GM12873 (cell line): Measurements from ENCODE around the gene CHD9NB.

Experiments used
- TF ChIP-seq, protein P1 (sequence below): IDR thresholded peaks from 2 replicates; pipeline ENCODE4 v1.5.1; 2012; ENCODE audit warnings: low read depth, mild to moderate bottlenecking, moderate library complexity, low read length, control low read depth; ENCODE audit not compliant: insufficient read depth; ENCODE audit errors: missing control alignments

Gene CHD9NB

DNA sequence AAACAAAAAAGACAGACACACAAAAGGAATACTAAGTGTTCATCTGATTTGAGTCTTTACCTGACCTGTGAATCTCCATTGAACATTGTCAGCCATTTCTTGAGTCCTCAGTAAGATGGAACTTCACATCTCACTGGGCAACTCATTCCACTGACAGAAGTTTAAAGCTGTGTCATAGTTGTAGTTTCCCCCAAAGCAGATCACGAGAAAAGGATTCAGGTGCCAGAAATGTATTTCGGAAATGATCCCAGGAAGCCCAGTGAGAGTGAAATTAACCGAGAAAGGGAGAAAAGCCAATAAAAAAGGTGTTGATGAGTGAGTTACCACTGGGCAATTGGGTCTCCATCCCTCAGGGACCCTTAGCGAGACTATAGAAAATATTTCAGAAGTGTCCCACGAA, 8.6 kb upstream of the CHD9NB start:
- TF ChIP-seq, protein P1, sequence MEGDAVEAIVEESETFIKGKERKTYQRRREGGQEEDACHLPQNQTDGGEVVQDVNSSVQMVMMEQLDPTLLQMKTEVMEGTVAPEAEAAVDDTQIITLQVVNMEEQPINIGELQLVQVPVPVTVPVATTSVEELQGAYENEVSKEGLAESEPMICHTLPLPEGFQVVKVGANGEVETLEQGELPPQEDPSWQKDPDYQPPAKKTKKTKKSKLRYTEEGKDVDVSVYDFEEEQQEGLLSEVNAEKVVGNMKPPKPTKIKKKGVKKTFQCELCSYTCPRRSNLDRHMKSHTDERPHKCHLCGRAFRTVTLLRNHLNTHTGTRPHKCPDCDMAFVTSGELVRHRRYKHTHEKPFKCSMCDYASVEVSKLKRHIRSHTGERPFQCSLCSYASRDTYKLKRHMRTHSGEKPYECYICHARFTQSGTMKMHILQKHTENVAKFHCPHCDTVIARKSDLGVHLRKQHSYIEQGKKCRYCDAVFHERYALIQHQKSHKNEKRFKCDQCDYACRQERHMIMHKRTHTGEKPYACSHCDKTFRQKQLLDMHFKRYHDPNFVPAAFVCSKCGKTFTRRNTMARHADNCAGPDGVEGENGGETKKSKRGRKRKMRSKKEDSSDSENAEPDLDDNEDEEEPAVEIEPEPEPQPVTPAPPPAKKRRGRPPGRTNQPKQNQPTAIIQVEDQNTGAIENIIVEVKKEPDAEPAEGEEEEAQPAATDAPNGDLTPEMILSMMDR: no peak

DNA sequence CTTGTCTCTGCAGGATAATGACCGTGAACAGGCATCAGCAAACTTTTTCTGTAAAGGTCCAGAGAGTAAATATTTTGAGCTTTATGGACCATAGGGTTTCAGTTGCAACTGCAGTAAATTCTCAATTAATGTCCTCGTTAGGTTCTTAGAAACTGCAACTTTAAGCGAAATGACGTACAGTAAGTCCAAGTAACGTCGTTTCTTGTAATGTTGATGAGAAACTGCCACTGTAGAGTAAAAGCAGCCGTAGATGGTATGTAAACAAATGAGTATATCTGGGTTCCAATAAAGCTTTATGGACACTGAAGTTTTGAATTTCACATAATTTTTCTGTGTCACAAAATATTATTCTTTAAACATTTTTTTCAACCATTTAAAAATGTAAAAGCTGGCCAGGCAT, 7.0 kb upstream of the CHD9NB start:
- TF ChIP-seq, protein P1: no peak

DNA sequence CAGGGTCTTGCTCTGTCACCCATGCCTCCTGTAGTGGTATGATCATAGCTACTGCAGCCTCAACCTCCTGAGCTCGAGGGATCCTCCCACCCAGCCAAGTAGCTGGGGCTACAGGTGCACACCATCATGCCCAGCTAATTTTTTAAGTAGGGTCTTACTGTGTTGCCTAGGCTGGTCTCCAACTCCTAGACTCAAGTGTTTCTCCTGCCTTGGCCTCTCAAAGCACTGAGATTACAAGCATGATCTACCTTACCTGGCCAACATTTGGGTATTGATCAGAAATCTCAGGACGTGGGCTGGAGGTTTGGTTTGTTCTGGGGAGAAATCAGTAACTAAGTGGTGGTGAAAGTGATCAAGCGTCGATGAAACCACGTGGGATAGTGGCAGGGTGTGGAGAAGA, 6.2 kb upstream of the CHD9NB start:
- TF ChIP-seq, protein P1: no peak

DNA sequence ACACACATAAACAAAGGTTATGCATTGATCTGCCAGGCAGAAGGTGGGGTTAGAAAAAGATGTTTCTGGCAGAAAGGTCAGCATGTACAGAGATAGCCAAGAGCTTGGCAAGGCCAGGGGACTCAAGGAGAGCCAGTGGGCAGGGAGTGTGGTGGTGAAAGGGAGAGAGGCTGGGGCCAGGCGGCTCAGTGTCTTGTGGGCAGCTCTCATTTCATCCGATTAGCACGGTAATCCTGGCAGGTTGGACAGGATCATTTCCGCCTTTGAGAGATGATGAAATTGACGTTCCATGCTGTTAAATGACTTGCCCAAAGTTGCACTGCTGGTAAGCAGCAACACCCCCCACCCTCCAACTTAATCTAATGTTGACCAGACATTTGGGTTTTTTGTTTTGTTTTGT, 5.7 kb upstream of the CHD9NB start:
- TF ChIP-seq, protein P1: no peak

DNA sequence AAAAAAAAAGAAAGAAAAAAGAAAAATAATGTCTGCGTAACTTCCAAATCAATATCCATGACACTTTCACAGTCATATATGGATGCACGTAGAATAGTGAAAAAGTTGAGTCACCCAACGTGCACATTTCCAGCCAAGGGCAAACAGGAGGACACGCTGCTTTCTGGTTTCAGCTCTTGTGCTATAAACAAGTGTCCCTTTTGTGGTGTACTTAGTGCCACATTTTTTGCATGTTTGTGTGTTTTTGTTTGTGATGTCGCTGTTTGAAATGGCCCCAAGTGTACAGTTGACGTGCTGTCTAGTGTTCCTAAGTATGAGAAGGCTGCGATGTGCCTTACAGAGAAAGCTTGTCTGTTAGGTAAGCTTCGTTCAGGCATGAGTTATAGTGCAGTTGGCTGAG, 5.0 kb upstream of the CHD9NB start:
- TF ChIP-seq, protein P1: no peak

DNA sequence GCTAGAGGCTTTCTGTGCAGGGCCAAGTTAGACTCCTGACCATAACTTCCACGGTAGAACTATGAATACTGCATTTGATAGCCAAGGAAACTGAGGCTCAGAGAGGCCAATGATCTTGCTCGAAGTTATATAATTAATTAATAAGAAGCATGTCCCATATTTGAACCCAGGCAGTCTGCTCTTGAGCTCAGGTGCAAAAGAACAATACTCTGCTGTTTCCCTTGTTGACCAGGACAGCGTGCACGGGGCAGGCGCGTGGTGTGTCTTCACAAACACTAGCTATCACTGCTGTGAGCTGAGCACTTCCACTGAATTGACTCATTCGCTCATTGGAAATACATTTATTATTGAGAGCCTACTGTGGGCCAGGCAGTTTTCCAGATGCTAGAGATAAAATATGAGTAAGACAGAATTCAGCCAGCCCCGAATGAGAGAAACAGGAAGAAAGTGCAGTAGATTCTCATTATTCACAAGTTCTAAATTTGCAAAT, 3.7 kb upstream of the CHD9NB start:
- TF ChIP-seq, protein P1: no peak

DNA sequence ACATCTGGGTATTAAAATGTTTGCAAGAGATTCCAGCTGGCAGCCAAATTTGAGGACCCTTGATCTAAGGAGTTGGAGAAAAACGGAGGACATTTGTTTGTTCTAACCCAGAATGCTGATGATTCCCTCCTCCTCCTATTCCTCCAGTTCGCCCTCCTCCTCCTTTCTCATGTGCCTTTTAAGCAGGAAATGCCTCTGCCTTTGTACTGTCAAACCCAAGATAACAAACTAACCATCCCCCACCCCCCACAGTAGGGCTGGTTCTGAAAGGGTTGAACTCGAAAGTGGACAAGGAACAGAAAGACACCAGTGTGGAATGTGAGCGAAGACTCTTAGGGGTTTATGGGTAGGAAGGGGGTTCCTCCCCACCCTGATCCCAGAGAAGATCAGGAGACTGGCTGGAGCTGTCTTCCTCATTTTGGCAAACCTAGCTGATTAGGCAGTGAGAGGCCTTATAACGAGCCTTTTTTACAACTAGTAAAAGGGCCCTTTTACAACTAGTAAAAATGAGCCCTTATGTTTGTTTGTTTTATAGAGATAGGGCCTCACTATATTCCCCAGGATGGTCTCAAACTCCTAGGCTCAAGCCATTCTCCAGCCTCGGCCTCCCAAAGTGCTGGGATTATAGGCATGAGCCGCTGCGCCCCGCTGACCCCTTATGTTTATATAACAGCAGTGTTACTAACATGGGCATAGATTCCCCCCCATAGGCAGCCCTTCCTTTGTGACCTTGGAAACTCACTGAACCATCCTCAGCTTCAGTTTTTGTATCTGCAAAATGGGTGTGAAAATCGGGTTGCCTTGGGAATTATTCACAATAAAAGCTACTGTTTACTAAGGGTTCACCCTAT, 3.1 kb upstream of the CHD9NB start:
- TF ChIP-seq, protein P1: no peak
